ENCODE results near the gene VMA21. TPM values are rescaled to one million over a fixed set of nuclear protein-coding genes. Genes with fewer than 3 reads are reported as not detected.

The VMA21 gene
- total RNA-seq, 4 donors from 2014 or later = 22.6 to 33.3 (median 29.9) TPM

GRCh38 chrX:151370906-151371305 lies 26.1 kb upstream of the VMA21 start:
- H3K9me3 ChIP-seq = no peaks in the 10 kb centered on the region
- TF ChIP-seq POLR2AphosphoS5 (IDR thresholded peaks at IDR 0.05) (no peak), EP300 (IDR thresholded peaks at IDR 0.05) (no peak), CTCF (IDR thresholded peaks at IDR 0.05) (no peak), POLR2A (IDR thresholded peaks at IDR 0.05) (no peak)
- H3K27ac ChIP-seq = no peak overlapping the region
- H3K4me1 ChIP-seq = no peaks in the 10 kb centered on the region
- ATAC-seq = no peak
- WGBS, 2 donors (ENCODE audit: low coverage in 1 of 2) = 8% methylated on average over 3 of the region's 21 CpGs; no CpG with 5 or more reads in 1 of the 2 donors
- H3K4me3 ChIP-seq = no peak overlapping the region
- H3K36me3 ChIP-seq = no peaks in the 10 kb centered on the region
- no peaks in the 10 kb centered on the region for H3K27me3 ChIP-seq

GRCh38 chrX:151384807-151385206 lies 12.2 kb upstream of the VMA21 start:
- ATAC-seq = no peak
- no peaks in the 10 kb centered on the region for H3K9me3 ChIP-seq
- H3K36me3 ChIP-seq = no peaks in the 10 kb centered on the region
- TF ChIP-seq POLR2A (IDR thresholded peaks at IDR 0.05) (no peak), EP300 (IDR thresholded peaks at IDR 0.05) (no peak), POLR2AphosphoS5 (IDR thresholded peaks at IDR 0.05) (no peak), CTCF (IDR thresholded peaks at IDR 0.05) (no peak)
- no peaks in the 10 kb centered on the region for H3K4me1 ChIP-seq
- WGBS, 2 donors (ENCODE audit: low coverage in 1 of 2) = 50% methylated on average over 1 of the region's 7 CpGs; no CpG with 5 or more reads in 1 of the 2 donors
- no peaks in the 10 kb centered on the region for H3K27me3 ChIP-seq
- no peak overlapping the region for H3K27ac ChIP-seq
- no peak overlapping the region for H3K4me3 ChIP-seq

GRCh38 chrX:151386838-151387459 lies 10.1 kb upstream of the VMA21 start:
- WGBS, 2 donors (ENCODE audit: low coverage in 1 of 2) = 47% methylated on average over 2 of the region's 3 CpGs; no CpG with 5 or more reads in 1 of the 2 donors
- no peaks in the 10 kb centered on the region for H3K27me3 ChIP-seq
- TF ChIP-seq CTCF (IDR thresholded peaks at IDR 0.05) = no peak
- peak; percentile 53 for TF ChIP-seq POLR2AphosphoS5 (IDR thresholded peaks at IDR 0.05)
- TF ChIP-seq EP300 (IDR thresholded peaks at IDR 0.05) = no peak
- peak; percentile 54 for ATAC-seq
- no peaks in the 10 kb centered on the region for H3K36me3 ChIP-seq
- H3K27ac ChIP-seq = peak overlapping the region in 3 of 4 donors; percentile 49 to 63 (median 57)
- no peaks in the 10 kb centered on the region for H3K4me1 ChIP-seq
- H3K9me3 ChIP-seq = no peaks in the 10 kb centered on the region
- H3K4me3 ChIP-seq = no peak overlapping the region

- no peak overlapping the region for H3K4me3 ChIP-seq
- peaks cover 0 to 9% (median 0%) of the 10 kb centered on the region in 3 donors for H3K4me1 ChIP-seq
- TF ChIP-seq POLR2AphosphoS5 (IDR thresholded peaks at IDR 0.05) = no peak
- TF ChIP-seq POLR2A (IDR thresholded peaks at IDR 0.05) = no peak
- no peak for TF ChIP-seq EP300 (IDR thresholded peaks at IDR 0.05)
- no peaks in the 10 kb centered on the region for H3K9me3 ChIP-seq
- no peak overlapping the region for H3K27ac ChIP-seq
- H3K36me3 ChIP-seq = no peaks in the 10 kb centered on the region
- WGBS, 2 donors (ENCODE audit: low coverage in 1 of 2) = no CpG with 5 or more reads among the region's 22 CpGs
- no peaks in the 10 kb centered on the region for H3K27me3 ChIP-seq
- no peak for ATAC-seq
Observed at GRCh38 chrX:151391722-151392121, 5.3 kb upstream of the VMA21 start.

GRCh38 chrX:151393514-151393913 lies 3.5 kb upstream of the VMA21 start:
- no peak overlapping the region for H3K4me3 ChIP-seq
- TF ChIP-seq EP300 (IDR thresholded peaks at IDR 0.05) (no peak), POLR2A (IDR thresholded peaks at IDR 0.05) (no peak), CTCF (IDR thresholded peaks at IDR 0.05) (no peak), POLR2AphosphoS5 (IDR thresholded peaks at IDR 0.05) (no peak)

More at GRCh38 chrX:151393514-151393913, 3.5 kb upstream of the VMA21 start:
- Histone ChIP-seq H3K9me3 (no peaks in the 10 kb centered on the region), H3K27me3 (no peaks in the 10 kb centered on the region), H3K36me3 (no peaks in the 10 kb centered on the region), H3K27ac (no peak overlapping the region), H3K4me1 (peaks cover 0 to 19% (median 0%) of the 10 kb centered on the region in 3 donors)
- 20% methylated on average over 1 of the region's 1 CpG; no CpG with 5 or more reads in 1 of the 2 donors for WGBS, 2 donors (ENCODE audit: low coverage in 1 of 2)
- no peak for ATAC-seq

Data from gastroesophageal sphincter (tissue), 4 donors.